NCI-H1417 treated with DMSO at 0.1 percent for 48 hours (cell line): ENCODE measurements around the gene SNPH.
"Not testable (repeated sequence)": the region's sequence is repeated elsewhere in the genome, so short reads cannot be mapped to it uniquely, and the experiment has no call there.

Experiments
- DNase-seq: peaks from one replicate; lab custom pipeline; 2025; lab: John Stamatoyannopoulos, UW

SNPH gene, protein sequence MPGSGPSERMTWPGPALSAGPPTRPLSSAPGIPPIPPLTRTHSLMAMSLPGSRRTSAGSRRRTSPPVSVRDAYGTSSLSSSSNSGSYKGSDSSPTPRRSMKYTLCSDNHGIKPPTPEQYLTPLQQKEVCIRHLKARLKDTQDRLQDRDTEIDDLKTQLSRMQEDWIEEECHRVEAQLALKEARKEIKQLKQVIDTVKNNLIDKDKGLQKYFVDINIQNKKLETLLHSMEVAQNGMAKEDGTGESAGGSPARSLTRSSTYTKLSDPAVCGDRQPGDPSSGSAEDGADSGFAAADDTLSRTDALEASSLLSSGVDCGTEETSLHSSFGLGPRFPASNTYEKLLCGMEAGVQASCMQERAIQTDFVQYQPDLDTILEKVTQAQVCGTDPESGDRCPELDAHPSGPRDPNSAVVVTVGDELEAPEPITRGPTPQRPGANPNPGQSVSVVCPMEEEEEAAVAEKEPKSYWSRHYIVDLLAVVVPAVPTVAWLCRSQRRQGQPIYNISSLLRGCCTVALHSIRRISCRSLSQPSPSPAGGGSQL

DNA sequence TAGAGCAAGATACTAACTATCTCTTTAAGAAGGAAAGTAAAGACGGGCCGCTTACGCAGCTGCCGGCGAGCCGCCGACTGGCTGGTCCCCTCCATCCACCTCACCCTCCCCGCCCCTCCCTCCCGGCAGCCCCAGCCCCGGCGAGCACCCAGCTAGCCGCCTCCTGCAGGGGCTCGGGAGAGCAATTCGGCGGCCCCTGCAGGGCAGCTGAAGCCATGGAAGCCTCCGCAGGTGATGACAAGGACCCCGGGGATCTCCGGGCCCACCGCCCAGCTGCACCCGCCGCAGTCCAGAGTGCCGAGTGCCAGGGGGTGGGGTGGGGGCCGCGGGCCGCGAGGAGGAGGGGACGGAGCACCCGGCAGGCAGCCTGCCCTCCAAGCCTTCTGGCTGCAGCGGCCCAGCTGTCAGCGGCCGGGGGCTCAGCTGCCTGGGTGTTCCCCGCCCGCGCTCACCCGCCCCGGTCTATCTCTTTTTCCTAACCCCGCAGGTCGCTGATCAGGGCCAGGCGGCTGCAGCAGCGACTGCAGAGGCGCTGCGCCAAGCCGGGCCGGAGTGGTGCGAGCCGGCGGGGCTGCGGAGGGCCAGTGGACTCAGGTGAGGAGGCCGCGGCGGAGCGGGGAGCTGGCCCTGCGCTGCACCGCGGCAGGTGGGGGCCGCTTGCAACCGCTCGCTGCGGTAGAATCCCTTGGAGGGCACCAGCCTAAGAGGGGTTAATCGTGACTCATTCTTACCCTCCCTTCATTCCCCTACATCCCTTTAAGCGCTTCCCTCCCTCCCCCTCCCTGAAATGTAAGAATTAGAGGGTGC lies at the start of gene SNPH:
Gene SNPH, plus strand, starts transcription at position 128 of the 807 bp plus-strand sequence. CDS start 29,946 bp downstream, outside the sequence.
- no peak for DNase-seq

DNA sequence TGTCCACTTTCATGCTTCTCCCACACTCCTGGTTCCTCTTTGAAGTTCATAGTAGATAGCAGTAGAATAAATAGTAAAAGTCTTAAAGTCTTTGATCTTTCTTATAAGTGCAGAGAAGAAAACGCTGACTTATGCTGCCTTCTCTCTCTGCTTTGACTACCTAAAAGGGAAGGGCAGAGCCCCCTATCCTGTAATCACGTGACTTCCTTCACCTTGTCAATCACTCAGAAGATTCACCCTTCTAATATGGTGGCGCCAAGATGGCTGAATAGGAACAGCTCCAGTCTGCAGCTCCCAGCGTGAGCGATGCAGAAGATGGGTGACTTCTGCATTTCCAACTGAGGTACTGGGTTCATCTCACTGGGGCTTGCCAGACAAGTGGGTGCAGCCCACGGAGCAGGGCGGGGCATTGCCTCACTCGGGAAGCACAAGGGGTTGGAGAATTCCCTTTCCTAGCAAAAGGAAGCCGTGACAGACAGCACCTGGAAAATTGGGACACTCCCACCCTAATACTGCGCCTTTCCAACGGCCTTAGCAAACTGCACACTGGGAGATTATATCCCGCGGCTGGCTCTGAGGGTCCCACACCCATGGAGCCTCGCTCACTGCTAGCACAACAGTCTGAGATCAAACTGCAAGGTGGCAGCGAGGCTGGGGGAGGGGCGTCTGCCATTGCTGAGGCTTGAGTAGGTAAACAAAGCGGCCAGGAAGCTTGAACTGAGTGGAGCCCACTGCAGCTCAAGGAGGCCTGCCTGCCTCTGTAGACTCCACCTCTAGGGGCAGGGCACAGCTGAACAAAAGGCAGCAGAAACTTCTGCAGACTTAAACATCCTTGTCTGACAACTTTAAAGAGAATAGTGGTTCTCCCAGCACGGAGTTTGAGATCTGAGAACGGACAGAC lies 49.3 kb upstream of the SNPH start:
- DNase-seq, result not testable (repeated sequence)

GRCh38 chr20:1222750-1223149 lies 43.3 kb upstream of the SNPH start:
- DNase-seq, result not testable (repeated sequence)

DNA sequence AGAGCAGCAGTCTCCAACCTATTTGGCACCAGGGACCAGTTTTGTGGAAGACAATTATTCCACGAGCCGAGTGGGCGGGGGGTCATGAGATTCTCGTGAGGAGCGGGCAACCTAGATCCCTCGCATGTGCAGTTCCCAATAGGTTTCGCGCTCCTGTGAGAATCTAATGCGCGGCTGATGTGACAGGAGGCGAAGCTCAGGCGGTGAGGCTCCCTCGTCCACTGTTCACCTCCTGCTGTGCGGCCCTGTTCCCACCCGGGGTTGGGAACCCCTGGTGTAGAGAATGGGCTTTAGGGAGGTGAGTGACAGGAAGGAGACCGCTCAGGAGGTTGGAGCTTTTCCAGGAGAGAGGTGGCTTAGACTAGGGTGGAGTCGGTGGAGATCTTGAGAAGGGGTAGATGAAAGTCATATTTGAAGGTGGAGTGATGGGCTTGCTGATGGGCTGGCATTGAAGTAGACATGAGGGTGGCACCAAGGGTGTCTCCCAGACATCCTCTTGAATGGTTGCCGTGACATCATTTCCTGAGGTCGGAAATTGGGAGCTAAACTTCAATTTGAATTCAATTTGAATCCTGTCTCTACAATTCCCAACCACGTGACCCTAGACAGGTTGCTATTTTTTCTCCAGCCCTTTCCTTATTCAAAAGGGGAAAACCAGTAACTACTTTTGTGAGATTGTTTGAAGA lies 41.7 kb upstream of the SNPH start:
- DNase-seq, result no peak

- DNase-seq, result no peak
These were observed 40.8 kb upstream of the SNPH start for GRCh38 chr20:1225263-1225782.

DNA sequence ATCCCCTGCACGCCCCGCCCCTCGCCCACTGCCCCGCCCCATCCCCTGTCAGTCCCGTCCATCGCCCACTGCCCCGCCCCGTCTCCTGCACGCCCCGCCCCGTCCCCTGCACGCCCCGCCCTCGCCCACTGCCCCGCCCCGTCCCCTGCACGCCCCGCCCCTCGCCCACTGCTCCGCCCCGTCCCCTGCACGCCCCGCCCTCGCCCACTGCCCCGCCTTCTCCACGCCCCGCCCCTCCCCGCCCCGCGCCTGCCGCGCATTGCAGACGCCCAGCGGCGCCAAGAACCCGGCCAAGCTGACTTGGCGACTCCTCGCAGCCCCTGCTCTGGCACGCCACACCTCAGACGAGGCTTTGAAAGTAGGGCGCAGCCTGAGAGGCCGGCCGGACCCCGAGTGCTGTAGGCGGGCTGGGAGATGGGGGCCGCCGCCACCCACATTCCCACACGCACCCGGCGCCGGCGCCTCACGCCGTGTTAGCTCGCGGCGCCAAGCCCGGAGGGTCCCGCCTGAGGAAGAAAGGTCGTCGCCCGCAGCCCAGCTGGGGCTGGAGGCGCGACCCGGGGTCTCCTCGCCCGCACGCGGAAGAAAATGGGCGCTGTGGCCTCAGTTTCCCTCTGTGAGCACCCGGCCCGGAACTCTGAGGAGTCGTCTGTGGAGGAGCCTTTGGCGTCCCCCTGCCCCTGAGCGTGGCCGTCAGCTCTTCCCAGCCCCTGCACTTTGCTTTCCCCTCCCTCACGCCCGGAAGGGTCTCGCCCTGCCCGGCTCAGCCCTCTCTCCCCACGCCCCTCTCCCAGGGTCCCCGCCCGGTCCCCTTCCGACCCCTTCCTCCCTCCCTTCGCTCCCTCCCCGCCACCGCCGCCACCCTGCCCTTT lies 40.1 kb upstream of the SNPH start, which contains the start of gene RAD21L1:
Gene RAD21L1, plus strand, starts transcription at position 262 of the 872 bp plus-strand sequence. CDS start 2,410 bp downstream, outside the sequence.
- no peak for DNase-seq

- no peak for DNase-seq
These were observed 36.6 kb upstream of the SNPH start for GRCh38 chr20:1229541-1229940.

GRCh38 chr20:1232286-1233111 lies 33.6 kb upstream of the SNPH start:
- DNase-seq, result no peak

GRCh38 chr20:1240549-1240948 lies 25.5 kb upstream of the SNPH start:
- no peak for DNase-seq

DNA sequence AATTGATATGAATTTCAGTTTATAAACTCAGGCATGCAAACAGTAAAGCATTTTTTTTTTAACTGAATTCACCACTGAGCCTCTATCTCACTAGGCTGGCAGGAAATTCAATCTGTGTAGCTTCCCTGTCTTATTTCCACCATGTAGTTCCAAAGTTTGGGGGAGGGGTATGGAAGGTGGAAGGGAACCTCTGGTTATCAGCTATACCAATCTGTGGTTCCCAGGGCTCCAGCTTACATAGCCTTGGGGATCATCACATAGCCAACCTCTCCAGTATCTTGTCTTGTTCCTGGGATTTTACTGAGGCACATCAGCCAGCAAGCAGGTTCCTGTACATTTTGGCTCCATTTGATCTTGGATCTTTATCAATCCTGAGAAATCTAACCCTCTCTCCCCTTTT lies 24.6 kb upstream of the SNPH start:
- DNase-seq, result no peak

DNA sequence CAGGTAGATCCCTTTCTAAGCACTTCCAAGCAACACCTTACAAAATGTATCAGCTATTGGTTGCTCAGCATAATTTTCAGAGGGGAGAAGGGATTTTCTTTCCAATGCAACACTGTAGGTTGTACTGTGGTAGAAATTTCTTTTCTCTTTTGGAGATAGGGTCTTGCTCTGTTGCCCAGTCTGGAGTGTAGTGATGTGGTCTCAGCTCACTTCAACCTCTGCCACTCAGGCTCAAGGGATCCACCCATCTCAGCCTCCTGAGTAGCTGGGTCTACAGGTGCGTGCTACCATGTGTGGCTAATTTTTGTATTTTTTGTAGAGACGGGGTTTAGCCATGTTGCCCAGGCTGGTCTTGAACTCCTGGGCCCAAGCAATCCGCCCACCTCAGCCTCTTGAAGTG lies 24.0 kb upstream of the SNPH start:
- no peak for DNase-seq

- no peak for DNase-seq
These were observed 23.6 kb upstream of the SNPH start for GRCh38 chr20:1242530-1242929.

- DNase-seq, result no peak
These were observed 20.5 kb upstream of the SNPH start for GRCh38 chr20:1245578-1245977.

DNA sequence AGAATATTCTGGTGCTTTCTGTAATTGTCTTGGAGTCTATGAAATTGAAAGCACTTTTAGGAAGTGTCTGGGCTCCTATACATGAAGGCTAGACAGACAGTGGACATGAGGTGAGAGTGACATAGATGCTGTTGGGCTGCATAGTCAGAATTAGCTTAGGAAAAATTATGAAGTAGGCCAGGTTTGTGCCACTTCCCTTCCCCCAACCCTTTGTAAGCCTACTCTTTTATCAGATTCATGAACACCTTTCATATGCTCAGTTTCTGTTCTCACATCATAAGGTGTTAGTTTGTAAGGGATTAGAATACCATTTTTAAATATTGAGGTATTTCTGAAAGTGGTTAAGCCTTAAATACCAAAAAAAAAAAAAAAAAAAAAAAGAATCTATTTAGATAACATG lies 18.4 kb upstream of the SNPH start:
- no peak for DNase-seq

DNA sequence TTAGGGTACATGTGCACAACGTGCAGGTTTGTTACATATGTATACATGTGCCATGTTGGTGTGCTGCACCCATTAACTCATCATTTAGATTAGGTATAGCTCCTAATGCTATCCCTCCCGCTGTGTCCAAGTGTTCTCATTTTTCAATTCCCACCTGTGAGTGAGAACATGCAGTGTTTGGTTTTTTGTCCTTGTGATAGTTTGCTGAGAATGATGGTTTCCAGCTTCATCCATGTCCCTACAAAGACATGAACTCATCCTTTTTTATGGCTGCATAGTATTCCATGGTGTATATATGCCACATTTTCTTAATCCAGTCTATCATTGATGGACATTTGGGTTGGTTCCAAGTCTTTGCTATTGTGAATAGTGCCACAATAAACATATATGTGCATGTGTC lies 15.8 kb upstream of the SNPH start:
- DNase-seq, result not testable (repeated sequence)

- DNase-seq, result no peak
These were observed 13.7 kb upstream of the SNPH start for GRCh38 chr20:1252416-1252815.

GRCh38 chr20:1254254-1254653 lies 11.8 kb upstream of the SNPH start:
- DNase-seq, result no peak

GRCh38 chr20:1255675-1256074 lies 10.4 kb upstream of the SNPH start:
- no peak for DNase-seq

DNA sequence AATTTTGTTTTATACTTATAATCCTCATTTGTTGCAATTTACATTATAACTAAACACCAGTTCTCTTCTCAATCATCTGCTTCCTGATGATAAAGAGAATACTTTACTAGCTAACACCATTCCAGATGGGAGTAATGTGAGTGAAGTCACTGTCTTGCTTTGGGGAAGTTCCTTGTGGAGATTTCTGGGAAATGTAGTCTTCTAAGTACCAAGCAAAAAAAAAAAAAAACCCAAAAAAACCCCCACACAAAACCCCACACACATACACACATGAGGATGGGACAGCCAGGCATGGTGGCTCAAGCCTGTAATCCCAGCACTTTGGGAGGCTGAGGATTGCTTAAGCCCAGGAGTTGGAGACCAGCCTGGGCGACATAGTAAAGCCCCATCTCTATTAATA lies 2.2 kb upstream of the SNPH start:
- DNase-seq, result no peak
